ENCODE data around the gene CCND1.

The CCND1 gene

GRCh38 chr11:69624293-69624692 lies 16.7 kb upstream of the CCND1 start:
- no peaks in the 10 kb centered on the region; the same call in 1 of the 2 replicates for H3K9me3 ChIP-seq
- TF ChIP-seq, protein P1, sequence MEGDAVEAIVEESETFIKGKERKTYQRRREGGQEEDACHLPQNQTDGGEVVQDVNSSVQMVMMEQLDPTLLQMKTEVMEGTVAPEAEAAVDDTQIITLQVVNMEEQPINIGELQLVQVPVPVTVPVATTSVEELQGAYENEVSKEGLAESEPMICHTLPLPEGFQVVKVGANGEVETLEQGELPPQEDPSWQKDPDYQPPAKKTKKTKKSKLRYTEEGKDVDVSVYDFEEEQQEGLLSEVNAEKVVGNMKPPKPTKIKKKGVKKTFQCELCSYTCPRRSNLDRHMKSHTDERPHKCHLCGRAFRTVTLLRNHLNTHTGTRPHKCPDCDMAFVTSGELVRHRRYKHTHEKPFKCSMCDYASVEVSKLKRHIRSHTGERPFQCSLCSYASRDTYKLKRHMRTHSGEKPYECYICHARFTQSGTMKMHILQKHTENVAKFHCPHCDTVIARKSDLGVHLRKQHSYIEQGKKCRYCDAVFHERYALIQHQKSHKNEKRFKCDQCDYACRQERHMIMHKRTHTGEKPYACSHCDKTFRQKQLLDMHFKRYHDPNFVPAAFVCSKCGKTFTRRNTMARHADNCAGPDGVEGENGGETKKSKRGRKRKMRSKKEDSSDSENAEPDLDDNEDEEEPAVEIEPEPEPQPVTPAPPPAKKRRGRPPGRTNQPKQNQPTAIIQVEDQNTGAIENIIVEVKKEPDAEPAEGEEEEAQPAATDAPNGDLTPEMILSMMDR (IDR thresholded peaks at IDR 0.05; ENCODE audit: low read depth, low read length) = no peak
- no peak for DNase-seq
- no peaks in the 10 kb centered on the region for H3K36me3 ChIP-seq
- no peaks in the 10 kb centered on the region for H3K27me3 ChIP-seq
- H3K4me3 ChIP-seq (ENCODE audit: low read depth, low read length) = no peak overlapping the region
- H3K4me1 ChIP-seq = no peaks in the 10 kb centered on the region

DNA sequence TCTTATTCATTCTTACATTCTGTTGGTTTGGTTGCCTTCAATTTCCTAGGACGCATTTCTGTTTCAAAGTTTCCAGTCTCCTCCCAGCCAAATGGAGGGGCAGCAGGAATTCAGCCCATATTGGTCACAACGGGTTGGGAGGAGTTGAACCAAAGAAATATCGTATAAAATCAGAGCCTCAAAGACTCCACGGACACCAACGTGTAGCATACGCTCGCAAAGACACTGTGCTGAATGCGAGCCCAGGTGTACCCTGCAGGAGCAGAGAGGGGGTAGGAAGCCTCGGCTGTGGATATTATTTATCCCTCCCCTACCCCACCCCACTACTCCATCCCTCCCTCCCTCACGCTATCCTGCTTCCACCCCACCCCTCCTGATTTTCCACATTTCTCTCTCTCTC lies 15.5 kb upstream of the CCND1 start:
- no peaks in the 10 kb centered on the region for H3K27me3 ChIP-seq
- H3K9me3 ChIP-seq = no peaks in the 10 kb centered on the region; the same call in 1 of the 2 replicates
- H3K4me1 ChIP-seq = no peaks in the 10 kb centered on the region
- DNase-seq = no peak
- no peak overlapping the region for H3K4me3 ChIP-seq (ENCODE audit: low read depth, low read length)
- no peaks in the 10 kb centered on the region for H3K36me3 ChIP-seq
- TF ChIP-seq, protein P1 (IDR thresholded peaks at IDR 0.05; ENCODE audit: low read depth, low read length) = no peak

DNA sequence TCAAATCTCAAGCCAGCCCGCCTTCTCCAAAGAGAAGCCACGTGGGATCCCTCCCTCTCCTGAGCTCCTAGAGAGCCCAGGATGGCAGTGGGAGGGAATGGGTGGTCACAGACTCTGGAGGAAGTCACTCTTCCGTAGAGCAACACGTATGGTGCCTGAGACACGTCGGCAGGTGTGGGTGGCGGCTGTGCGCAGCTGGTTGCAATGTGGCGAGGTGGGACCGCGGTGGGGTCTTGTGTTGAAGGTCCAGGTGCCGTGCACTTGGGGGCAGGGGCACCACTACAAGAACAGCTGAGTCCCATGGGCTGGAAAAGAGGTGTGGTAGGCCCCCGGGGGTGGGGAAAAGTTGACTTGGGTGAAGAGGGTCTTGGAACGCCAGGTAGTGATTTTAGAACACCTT lies 13.4 kb upstream of the CCND1 start:
- TF ChIP-seq, protein P1 (IDR thresholded peaks at IDR 0.05; ENCODE audit: low read depth, low read length) = no peak
- H3K4me1 ChIP-seq = no peaks in the 10 kb centered on the region
- H3K4me3 ChIP-seq (ENCODE audit: low read depth, low read length) = no peak overlapping the region
- DNase-seq = no peak
- no peaks in the 10 kb centered on the region; the same call in 1 of the 2 replicates for H3K9me3 ChIP-seq
- H3K27me3 ChIP-seq = no peaks in the 10 kb centered on the region
- no peaks in the 10 kb centered on the region for H3K36me3 ChIP-seq

- Histone ChIP-seq H3K27me3 (no peaks in the 10 kb centered on the region), H3K9me3 (no peaks in the 10 kb centered on the region; the same call in 1 of the 2 replicates), H3K36me3 (no peaks in the 10 kb centered on the region), H3K4me1 (no peaks in the 10 kb centered on the region), H3K4me3 (ENCODE audit: low read depth, low read length) (no peak overlapping the region)
- TF ChIP-seq, protein P1 (IDR thresholded peaks at IDR 0.05; ENCODE audit: low read depth, low read length) = no peak
- peak; percentile 60 for DNase-seq
Measured at GRCh38 chr11:69630017-69630416, 10.9 kb upstream of the CCND1 start.

DNA sequence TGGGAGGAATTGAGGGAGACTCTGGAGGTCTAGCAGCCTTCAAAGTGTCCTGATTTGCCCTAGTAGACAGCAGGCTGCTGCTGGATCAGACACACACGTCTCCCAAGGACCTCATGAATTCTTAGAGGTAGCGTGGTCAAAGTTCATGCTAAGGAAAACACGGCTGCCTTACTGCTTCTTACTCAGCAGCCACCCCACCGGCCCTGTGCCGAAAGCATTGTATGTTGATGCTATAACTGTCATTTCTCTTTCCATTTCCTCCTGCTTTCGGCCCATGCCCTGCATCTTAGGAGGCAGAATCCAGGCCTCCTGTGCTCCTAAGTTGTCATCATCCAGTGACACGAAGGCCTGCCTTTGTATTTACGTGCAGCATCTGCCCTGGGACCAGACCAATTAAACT lies 10.5 kb upstream of the CCND1 start:
- no peak overlapping the region for H3K4me3 ChIP-seq (ENCODE audit: low read depth, low read length)
- TF ChIP-seq, protein P1 (IDR thresholded peaks at IDR 0.05; ENCODE audit: low read depth, low read length) = no peak
- H3K27me3 ChIP-seq = no peaks in the 10 kb centered on the region
- no peaks in the 10 kb centered on the region; the same call in 1 of the 2 replicates for H3K9me3 ChIP-seq
- DNase-seq = no peak
- no peaks in the 10 kb centered on the region for H3K36me3 ChIP-seq
- H3K4me1 ChIP-seq = peaks cover 3% of the 10 kb centered on the region; the same call in 1 of the 2 replicates

GRCh38 chr11:69632900-69633299 lies 8.1 kb upstream of the CCND1 start:
- no peak overlapping the region for H3K4me3 ChIP-seq (ENCODE audit: low read depth, low read length)
- no peak for DNase-seq
- peaks cover 6% of the 10 kb centered on the region; the same call in 1 of the 2 replicates for H3K4me1 ChIP-seq
- TF ChIP-seq, protein P1 (IDR thresholded peaks at IDR 0.05; ENCODE audit: low read depth, low read length) = no peak
- no peaks in the 10 kb centered on the region; the same call in 1 of the 2 replicates for H3K9me3 ChIP-seq
- H3K27me3 ChIP-seq = no peaks in the 10 kb centered on the region
- no peaks in the 10 kb centered on the region for H3K36me3 ChIP-seq

Measured in BE2C (cell line).